Body of pancreas (tissue), 4 donors: ENCODE data around the gene ENOSF1.

Experiments used
- CTCF ChIP-seq, 7 experiments: fragments of 450-650 bp in 4 of 7; fragments of 200-600 bp in 3 of 7; sonication (generic) in 3 of 7; IDR thresholded peaks; one replicate each; pipeline ENCODE4 v1.5.1; 2016 to 2019; ENCODE audit warnings: antibody characterized with exemption in 7 of 7
- POLR2A ChIP-seq, 3 donors: fragments of 450-650 bp; IDR thresholded peaks; one replicate each; pipeline ENCODE4 v1.6.1; 2016; ENCODE audit warnings: antibody characterized with exemption in 3 of 3, mild to moderate bottlenecking in 2 of 3

GRCh38 chr18:629269-630150 lies 82.9 kb downstream of the ENOSF1 start:
- no peak for TF ChIP-seq POLR2A (IDR thresholded peaks at IDR 0.05)
- TF ChIP-seq CTCF (IDR thresholded peaks at IDR 0.05), result no peak
